Esophagus (tissue), 2 donors: ENCODE results near the gene TET1. TPM values are rescaled to one million over a fixed set of nuclear protein-coding genes. Genes with fewer than 3 reads are reported as not detected.

Experiments used
- H3K27ac ChIP-seq, 2 donors: one replicate each; pipeline ENCODE4 v1.5.1; 2013; ENCODE audit warnings: low read depth in 2 of 2, mild to moderate bottlenecking in 2 of 2, inconsistent platforms in 1 of 2, low read length in 1 of 2, moderate library complexity in 1 of 2
- H3K27me3 ChIP-seq, 2 donors: one replicate each; pipeline ENCODE4 v1.6.1; 2013; ENCODE audit warnings: low read length in 2 of 2, control low read depth in 1 of 2, mild to moderate bottlenecking in 1 of 2; ENCODE audit not compliant: insufficient read depth in 2 of 2, control insufficient read depth in 1 of 2
- H3K36me3 ChIP-seq, 2 donors: one replicate each; pipeline ENCODE4 v1.6.1; 2013; ENCODE audit warnings: low read length in 1 of 2; ENCODE audit not compliant: control insufficient read depth in 2 of 2, insufficient read depth in 2 of 2
- H3K4me1 ChIP-seq, 2 donors: one replicate each; pipeline ENCODE4 v1.6.1; 2013; ENCODE audit warnings: low read length in 1 of 2; ENCODE audit not compliant: control insufficient read depth in 2 of 2, insufficient read depth in 2 of 2
- H3K4me3 ChIP-seq, 2 donors: one replicate each; pipeline ENCODE4 v1.5.1; 2013; ENCODE audit warnings: low read length in 2 of 2, mild to moderate bottlenecking in 2 of 2, low read depth in 1 of 2, moderate library complexity in 1 of 2
- H3K9me3 ChIP-seq, 2 donors: one replicate each; pipeline ENCODE4 v1.6.1; 2013; ENCODE audit warnings: mild to moderate bottlenecking in 2 of 2, low read depth in 1 of 2, low read length in 1 of 2, moderate library complexity in 1 of 2; ENCODE audit not compliant: control insufficient read depth in 2 of 2, insufficient read depth in 1 of 2
- WGBS, 2 donors: extraction: QIAGEN DNeasy Blood & Tissue Kit; methylation state at CpG; one replicate each; pipeline ENCODE4 v1.1.7; 2013; 5-methylcytosine and 5-hydroxymethylcytosine counted together
- polyA plus RNA-seq, 2 donors: library from polyadenylated mRNA; stranded (reverse); fragments of 200-250 nt; gene quantifications; one replicate each; pipeline ENCODE4 v1.2.3, GENCODE V29; 2013
- donor health status: healthy with polysubstance abuse.
- donor health status: Bipolar disorder and iron deficiency.

The TET1 gene
- polyA plus RNA-seq, 2 donors = 0.05 to 0.16 TPM

GRCh38 chr10:68655620-68656126 lies 95.5 kb downstream of the TET1 start:
- 92 to 94% methylated on average over 3 of the region's 3 CpGs for WGBS, 2 donors
- no peaks in the 10 kb centered on the region for H3K9me3 ChIP-seq

GRCh38 chr10:68665841-68666240 lies 105.7 kb downstream of the TET1 start:
- H3K36me3 ChIP-seq = no peaks in the 10 kb centered on the region
- no peaks in the 10 kb centered on the region for H3K27me3 ChIP-seq
- no peaks in the 10 kb centered on the region for H3K4me1 ChIP-seq
- WGBS, 2 donors = 89 to 90% methylated on average over 2 of the region's 2 CpGs
- no peaks in the 10 kb centered on the region for H3K9me3 ChIP-seq
- H3K4me3 ChIP-seq = no peak overlapping the region
- no peak overlapping the region for H3K27ac ChIP-seq

More at GRCh38 chr10:68655620-68656126, 95.5 kb downstream of the TET1 start:
- no peaks in the 10 kb centered on the region for H3K4me1 ChIP-seq
- no peak overlapping the region for H3K4me3 ChIP-seq
- no peaks in the 10 kb centered on the region for H3K36me3 ChIP-seq
- no peak overlapping the region for H3K27ac ChIP-seq
- no peaks in the 10 kb centered on the region for H3K27me3 ChIP-seq

- H3K27ac ChIP-seq = no peak overlapping the region
- no peaks in the 10 kb centered on the region for H3K36me3 ChIP-seq
- H3K4me1 ChIP-seq = no peaks in the 10 kb centered on the region
- no peaks in the 10 kb centered on the region for H3K27me3 ChIP-seq
- H3K4me3 ChIP-seq = no peak overlapping the region
- H3K9me3 ChIP-seq = no peaks in the 10 kb centered on the region
- 70 to 72% methylated on average over 5 of the region's 5 CpGs for WGBS, 2 donors
Measured at GRCh38 chr10:68666280-68666760, 106.2 kb downstream of the TET1 start.

- Histone ChIP-seq H3K4me3 (no peak overlapping the region), H3K27ac (no peak overlapping the region), H3K27me3 (no peaks in the 10 kb centered on the region), H3K9me3 (no peaks in the 10 kb centered on the region), H3K4me1 (no peaks in the 10 kb centered on the region), H3K36me3 (no peaks in the 10 kb centered on the region)
- 83 to 85% methylated on average over 5 of the region's 5 CpGs for WGBS, 2 donors
Measured at GRCh38 chr10:68668231-68668630, 108.1 kb downstream of the TET1 start.

GRCh38 chr10:68668972-68669371 lies 108.8 kb downstream of the TET1 start:
- Histone ChIP-seq H3K27ac (no peak overlapping the region), H3K9me3 (no peaks in the 10 kb centered on the region), H3K27me3 (no peaks in the 10 kb centered on the region), H3K4me1 (no peaks in the 10 kb centered on the region), H3K36me3 (no peaks in the 10 kb centered on the region), H3K4me3 (no peak overlapping the region)
- 94 to 98% methylated on average over 4 of the region's 4 CpGs for WGBS, 2 donors

- 73 to 90% methylated on average over 3 of the region's 3 CpGs for WGBS, 2 donors
- Histone ChIP-seq H3K27ac (no peak overlapping the region), H3K9me3 (no peaks in the 10 kb centered on the region), H3K4me3 (no peak overlapping the region), H3K27me3 (no peaks in the 10 kb centered on the region), H3K36me3 (peaks cover 0 to 4% of the 10 kb centered on the region in 2 donors), H3K4me1 (no peaks in the 10 kb centered on the region)
Measured at GRCh38 chr10:68684413-68684812, 124.3 kb downstream of the TET1 start.

GRCh38 chr10:68696018-68696417 lies 135.9 kb downstream of the TET1 start:
- H3K36me3 ChIP-seq = no peaks in the 10 kb centered on the region
- H3K27ac ChIP-seq = no peak overlapping the region
- WGBS, 2 donors = 92 to 98% methylated on average over 1 of the region's 1 CpG
- H3K4me1 ChIP-seq = no peaks in the 10 kb centered on the region
- no peak overlapping the region for H3K4me3 ChIP-seq
- no peaks in the 10 kb centered on the region for H3K9me3 ChIP-seq
- no peaks in the 10 kb centered on the region for H3K27me3 ChIP-seq

- Histone ChIP-seq H3K4me1 (no peaks in the 10 kb centered on the region), H3K9me3 (no peaks in the 10 kb centered on the region), H3K27me3 (no peaks in the 10 kb centered on the region), H3K36me3 (no peaks in the 10 kb centered on the region), H3K4me3 (no peak overlapping the region), H3K27ac (no peak overlapping the region)
- 96 to 100% methylated on average over 1 of the region's 1 CpG for WGBS, 2 donors
Measured at GRCh38 chr10:68697106-68697505, 137.0 kb downstream of the TET1 start.

- no peaks in the 10 kb centered on the region for H3K9me3 ChIP-seq
- H3K27me3 ChIP-seq = no peaks in the 10 kb centered on the region
- no peak overlapping the region for H3K4me3 ChIP-seq
- 74 to 88% methylated on average over 1 of the region's 1 CpG for WGBS, 2 donors
- H3K4me1 ChIP-seq = no peaks in the 10 kb centered on the region
- no peak overlapping the region for H3K27ac ChIP-seq
- H3K36me3 ChIP-seq = no peaks in the 10 kb centered on the region
Measured at GRCh38 chr10:68700197-68700596, 140.1 kb downstream of the TET1 start.

- 93 to 95% methylated on average over 1 of the region's 1 CpG for WGBS, 2 donors
- H3K27me3 ChIP-seq = no peaks in the 10 kb centered on the region
- H3K4me3 ChIP-seq = no peak overlapping the region
- no peak overlapping the region for H3K27ac ChIP-seq
- H3K9me3 ChIP-seq = no peaks in the 10 kb centered on the region
- no peaks in the 10 kb centered on the region for H3K36me3 ChIP-seq
- no peaks in the 10 kb centered on the region for H3K4me1 ChIP-seq
Measured at GRCh38 chr10:68705548-68705947, 145.4 kb downstream of the TET1 start.
